Common myeloid progenitor, CD34-positive (primary cell): ENCODE data around the gene ARHGEF19.

Source experiments
- CTCF ChIA-PET: fragments of 350-600 bp; sonication (Branson Sonifier 250); formaldehyde crosslinking; loops from one replicate; lab custom pipeline; 2021; ENCODE audit warnings: antibody characterized with exemption; lab: Charles Lee
- POLR2A ChIA-PET: fragments of 350-600 bp; sonication (Branson Sonifier 250); formaldehyde crosslinking; loops from one replicate; lab custom pipeline; 2021; ENCODE audit warnings: antibody characterized with exemption; lab: Charles Lee
- DNase-seq, 3 donors: peaks; one replicate each; pipeline versions ENCODE4 v3.0.0 to v3.0.0-alpha.2; 2013
- H3K27ac ChIP-seq, 2 experiments: 1 replicate in 1 of 2; 2 replicates in 1 of 2; pipeline ENCODE4 v1.7.0; 2013; ENCODE audit warnings: inconsistent platforms in 2 of 2, low read length in 2 of 2, mild to moderate bottlenecking in 2 of 2, low read depth in 1 of 2, moderate library complexity in 1 of 2; ENCODE audit not compliant: severe bottlenecking in 2 of 2, insufficient read depth in 1 of 2, poor library complexity in 1 of 2
- H3K27me3 ChIP-seq, 5 experiments: replicated peaks in 2 of 5; 1 replicate in 3 of 5; 2 replicates in 2 of 5; pipeline versions ENCODE4 v1.6.1 to v1.7.0; 2013; ENCODE audit warnings: low read length in 4 of 5, mild to moderate bottlenecking in 2 of 5, moderate library complexity in 2 of 5, inconsistent platforms in 1 of 5; ENCODE audit not compliant: insufficient read depth in 5 of 5, control insufficient read depth in 4 of 5
- H3K36me3 ChIP-seq, 4 experiments: 1 replicate in 2 of 4; 2 replicates in 2 of 4; pipeline versions ENCODE4 v1.6.1 to v1.7.0; 2013; ENCODE audit warnings: low read length in 3 of 4, control low read depth in 1 of 4, mild to moderate bottlenecking in 1 of 4; ENCODE audit not compliant: control insufficient read depth in 4 of 4, insufficient read depth in 4 of 4
- H3K4me1 ChIP-seq, 4 experiments: 1 replicate in 3 of 4; 2 replicates in 1 of 4; pipeline versions ENCODE4 v1.6.1 to v1.7.1; 2013; ENCODE audit warnings: low read length in 3 of 4, mild to moderate bottlenecking in 3 of 4, control low read depth in 1 of 4, inconsistent platforms in 1 of 4, moderate library complexity in 1 of 4; ENCODE audit not compliant: control insufficient read depth in 4 of 4, insufficient read depth in 4 of 4; ENCODE audit errors: control extremely low read depth in 1 of 4
- H3K4me3 ChIP-seq, 7 experiments: 1 replicate in 4 of 7; 2 replicates in 3 of 7; pipeline versions ENCODE4 v1.5.1 to v1.7.0; 2013; ENCODE audit warnings: mild to moderate bottlenecking in 7 of 7, low read length in 6 of 7, moderate library complexity in 6 of 7, inconsistent platforms in 2 of 7, low read depth in 2 of 7, control low read depth in 1 of 7; ENCODE audit not compliant: insufficient read depth in 4 of 7, control insufficient read depth in 1 of 7; ENCODE audit errors: extremely low read depth in 1 of 7
- H3K9me3 ChIP-seq, 5 experiments: 1 replicate in 4 of 5; 2 replicates in 1 of 5; pipeline versions ENCODE4 v1.6.1 to v1.7.1; 2013; ENCODE audit warnings: low read length in 4 of 5, mild to moderate bottlenecking in 2 of 5, inconsistent platforms in 1 of 5, low read depth in 1 of 5, moderate library complexity in 1 of 5; ENCODE audit not compliant: control insufficient read depth in 4 of 5, insufficient read depth in 2 of 5; ENCODE audit errors: control extremely low read depth in 1 of 5
- WGBS: methylation state at CpG from one replicate; pipeline ENCODE4 v1.1.5; 2013; ENCODE audit not compliant: insufficient coverage; 5-methylcytosine and 5-hydroxymethylcytosine counted together

The ARHGEF19 gene

DNA sequence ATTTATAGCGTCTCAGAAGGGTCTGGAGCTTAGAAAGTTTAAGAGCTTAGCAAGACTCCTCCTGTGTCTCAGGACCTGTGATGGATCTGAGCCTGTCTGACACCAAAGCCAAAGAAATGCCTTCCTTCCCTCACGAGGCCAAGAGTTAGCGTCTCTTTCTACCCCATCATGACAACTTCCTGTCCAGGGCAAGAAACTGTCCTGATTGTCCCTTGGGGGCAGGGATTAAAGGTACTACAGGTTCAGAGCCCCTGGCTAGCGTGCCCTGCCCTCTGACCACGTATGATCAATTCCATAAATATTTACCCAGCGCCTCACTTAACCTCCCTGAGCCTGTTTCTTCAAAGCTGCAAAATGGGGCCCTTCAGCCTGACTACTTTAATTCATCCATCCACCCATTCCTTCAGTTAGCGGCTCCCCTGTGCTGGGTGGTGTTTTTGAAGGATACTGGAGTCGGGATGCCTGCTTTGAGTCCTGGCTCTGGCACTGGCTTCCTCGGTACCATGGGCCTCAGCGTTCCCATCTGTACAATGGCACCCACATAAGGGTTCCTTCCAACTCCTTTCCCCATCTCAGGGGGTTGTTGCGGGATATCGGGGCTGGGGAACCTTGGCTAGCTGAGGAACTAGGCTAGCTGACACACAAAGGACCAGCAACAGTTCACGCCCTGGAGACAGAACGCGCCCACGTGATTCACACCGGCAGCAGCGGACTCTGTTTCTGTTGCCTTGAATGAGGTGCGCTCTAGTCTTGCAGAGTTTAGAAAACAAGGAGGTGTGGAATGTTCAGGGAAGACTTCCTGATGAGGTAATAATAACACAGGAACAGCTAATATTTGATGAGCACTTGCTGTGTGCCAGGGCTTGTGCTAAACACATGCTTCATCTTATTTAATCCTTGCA is 33.6 kb downstream of the ARHGEF19 start:
- Histone ChIP-seq H3K4me3 (no peak overlapping the region), H3K27me3 (no peaks in the 10 kb centered on the region), H3K9me3 (no peaks in the 10 kb centered on the region), H3K36me3 (no peaks in the 10 kb centered on the region), H3K4me1 (peaks cover 0 to 36% (median 17%) of the 10 kb centered on the region in 4 experiments), H3K27ac (no peak overlapping the region)
- ChIA-PET CTCF (interaction anchor here (1.2 to 1.4 kb wide), 3 partner anchors 32 to 100 kb away, joined by 3 read pairs; no protein-coding TSS in a partner anchor), POLR2A (no interaction called here)
- 95% methylated on average over 17 of the region's 19 CpGs for WGBS
- DNase-seq = no peak

DNA sequence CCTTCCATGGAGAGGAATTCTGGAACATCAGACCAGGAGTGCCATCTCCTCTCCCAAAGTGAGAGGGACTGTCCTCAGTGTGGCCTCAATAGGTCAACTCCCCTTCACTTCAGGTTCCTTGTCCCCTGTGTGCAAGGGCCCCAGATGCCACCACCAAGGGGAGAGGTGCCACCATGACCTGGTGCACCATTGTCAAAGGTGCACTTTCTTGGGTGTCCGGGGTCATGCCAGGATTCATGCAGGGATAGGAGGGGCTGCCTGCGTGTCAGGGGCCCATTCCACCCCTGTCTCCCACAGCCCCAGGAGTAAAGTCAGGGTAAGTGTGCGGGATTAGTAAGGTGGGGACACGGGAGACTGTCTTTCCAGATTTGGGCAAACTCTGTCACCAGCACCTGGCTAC is 35.1 kb downstream of the ARHGEF19 start:
- Histone ChIP-seq H3K4me1 (peaks cover 0 to 48% (median 28%) of the 10 kb centered on the region in 4 experiments), H3K27ac (no peak overlapping the region), H3K36me3 (no peaks in the 10 kb centered on the region), H3K4me3 (no peak overlapping the region), H3K27me3 (no peaks in the 10 kb centered on the region), H3K9me3 (no peaks in the 10 kb centered on the region)
- 100% methylated on average over 3 of the region's 4 CpGs for WGBS
- ChIA-PET CTCF (no interaction called here), POLR2A (no interaction called here)
- DNase-seq = no peak

GRCh38 chr1:16176653-16177052 is 35.8 kb downstream of the ARHGEF19 start:
- ChIA-PET POLR2A (no interaction called here), CTCF (no interaction called here)
- no peaks in the 10 kb centered on the region for H3K36me3 ChIP-seq
- 89% methylated on average over 6 of the region's 7 CpGs for WGBS
- H3K4me3 ChIP-seq = peak overlapping the region in 1 of 7 experiments; percentile 21
- no peaks in the 10 kb centered on the region for H3K9me3 ChIP-seq
- H3K27ac ChIP-seq = no peak overlapping the region
- DNase-seq = no peak
- H3K27me3 ChIP-seq = no peaks in the 10 kb centered on the region
- peaks cover 0 to 46% (median 28%) of the 10 kb centered on the region in 4 experiments for H3K4me1 ChIP-seq

DNA sequence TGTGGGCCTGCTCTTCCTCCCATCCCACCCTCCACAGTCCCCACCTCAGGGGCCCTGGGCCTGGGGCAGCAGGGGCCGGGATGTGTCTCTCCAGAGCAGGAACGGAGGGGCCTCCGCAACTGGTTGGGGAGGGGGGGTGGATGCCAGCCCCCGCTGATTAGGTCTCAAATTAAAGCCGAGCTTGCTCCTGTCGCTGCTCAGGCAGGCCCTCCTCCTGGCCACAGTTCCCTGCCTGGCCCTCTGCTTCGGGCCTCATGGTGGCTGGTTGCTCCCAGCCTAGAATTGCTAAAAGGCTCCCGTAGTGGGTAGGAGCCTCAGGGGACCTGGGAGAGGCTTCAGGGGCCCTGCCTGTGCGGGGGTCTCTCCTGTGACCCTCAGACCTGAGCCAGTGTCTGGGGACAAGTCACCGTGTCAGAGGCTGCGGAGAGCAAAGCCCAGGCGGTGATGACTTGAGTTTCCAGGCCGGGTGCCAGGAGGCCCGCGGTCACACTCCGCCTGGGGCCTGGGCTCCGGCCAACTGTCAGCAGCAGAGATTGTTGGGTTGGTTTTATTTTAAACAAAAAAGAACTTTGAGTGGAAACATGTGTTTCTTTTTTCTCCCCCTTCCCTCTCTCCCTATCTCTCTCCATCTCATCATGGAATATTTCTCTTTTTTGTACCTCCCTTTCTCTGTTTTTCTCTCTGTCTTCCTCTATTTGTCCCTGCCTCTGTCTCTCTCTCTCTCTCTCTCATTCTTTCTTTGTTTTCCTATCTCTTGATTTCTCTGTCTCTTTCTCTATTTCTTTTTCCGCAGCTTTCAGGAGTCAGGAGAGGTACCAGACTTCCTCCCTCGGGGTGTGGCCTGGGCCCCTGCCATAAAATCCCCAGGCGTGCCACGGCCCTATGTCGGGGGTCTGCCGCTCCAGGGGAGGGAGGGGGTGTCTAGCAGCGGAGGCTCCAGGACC is 36.6 kb downstream of the ARHGEF19 start:
- Histone ChIP-seq H3K27ac (no peak overlapping the region), H3K36me3 (no peaks in the 10 kb centered on the region), H3K27me3 (no peaks in the 10 kb centered on the region), H3K4me3 (peak overlapping the region in 3 of 7 experiments; percentile 2 to 36 (median 21)), H3K4me1 (peaks cover 0 to 46% (median 28%) of the 10 kb centered on the region in 4 experiments), H3K9me3 (no peaks in the 10 kb centered on the region)
- WGBS = 11% methylated on average over 18 of the region's 24 CpGs
- ChIA-PET CTCF (interaction anchor here (1.0 to 1.4 kb wide), 4 partner anchors 10 to 97 kb away, joined by 3 to 4 read pairs (median 4); no protein-coding TSS in a partner anchor), POLR2A (no interaction called here)
- peak; percentile 65 to 89 (median 86) for DNase-seq

- POLR2A ChIA-PET = no interaction called here
- peaks cover 0 to 46% (median 28%) of the 10 kb centered on the region in 4 experiments for H3K4me1 ChIP-seq
- 76% methylated on average over 18 of the region's 22 CpGs for WGBS
Measured at GRCh38 chr1:16174886-16175598, 37.4 kb downstream of the ARHGEF19 start.

DNA sequence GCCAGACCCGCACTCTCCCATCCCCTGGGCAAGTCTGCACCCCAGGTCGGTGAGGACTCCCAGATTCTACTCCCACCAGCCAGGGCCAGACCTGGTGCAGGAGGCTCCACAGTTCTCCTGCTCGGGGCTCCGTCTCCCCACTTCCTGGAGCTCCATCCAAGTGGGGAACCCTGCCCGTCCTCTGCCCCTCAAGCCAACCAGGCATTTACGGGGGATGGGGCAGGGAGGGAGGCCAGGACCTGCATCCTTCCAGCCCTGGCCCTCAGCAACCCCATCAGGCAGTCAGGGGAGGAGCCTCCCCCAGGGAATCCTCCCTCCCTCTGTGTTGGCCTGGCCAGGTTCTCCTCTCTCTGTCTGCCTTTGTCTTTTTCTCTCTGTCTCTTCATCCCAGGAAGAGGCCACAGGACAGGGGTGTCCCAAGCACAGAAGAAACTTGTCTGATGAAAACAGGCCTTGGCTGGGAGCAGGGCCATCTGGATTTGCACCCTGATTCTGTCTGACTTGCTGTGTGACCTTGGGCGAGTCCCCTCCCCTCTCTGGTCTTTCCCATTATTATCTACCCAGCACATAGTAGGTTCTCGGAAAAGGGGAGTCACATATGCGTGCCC is 38.1 kb downstream of the ARHGEF19 start:
- POLR2A ChIA-PET = no interaction called here
- Histone ChIP-seq H3K9me3 (no peaks in the 10 kb centered on the region), H3K27ac (no peak overlapping the region), H3K4me3 (no peak overlapping the region), H3K36me3 (no peaks in the 10 kb centered on the region), H3K4me1 (peaks cover 0 to 49% (median 29%) of the 10 kb centered on the region in 4 experiments), H3K27me3 (peaks cover 0 to 3% (median 2%) of the 10 kb centered on the region in 5 experiments)
- DNase-seq = no peak
- WGBS = 93% methylated on average over 3 of the region's 9 CpGs
- CTCF ChIA-PET = interaction anchor here (1.0 to 1.4 kb wide), 3 partner anchors 8 to 95 kb away, joined by 3 to 4 read pairs (median 4); no protein-coding TSS in a partner anchor

More at GRCh38 chr1:16174886-16175598, 37.4 kb downstream of the ARHGEF19 start:
- Histone ChIP-seq H3K4me3 (no peak overlapping the region), H3K36me3 (no peaks in the 10 kb centered on the region), H3K9me3 (no peaks in the 10 kb centered on the region), H3K27me3 (peaks cover 0 to under 1% (median 0%) of the 10 kb centered on the region in 5 experiments), H3K27ac (no peak overlapping the region)
- peak in 1 of 3 donors; percentile 27 for DNase-seq
- CTCF ChIA-PET = interaction anchor here (0.6 to 1.4 kb wide), 5 partner anchors 9 to 96 kb away, joined by 3 to 4 read pairs (median 3); no protein-coding TSS in a partner anchor
